Mesothelial cell of epicardium (in vitro differentiated cells): ENCODE results near the gene NFATC1. TPM values are rescaled to one million over a fixed set of nuclear protein-coding genes. Genes with fewer than 3 reads are reported as not detected.
A peak's percentile ranks its signal among the peaks of the same experiment; 100 is the strongest.

Source experiments
- DNase-seq, 2 experiments: peaks; one replicate each; pipeline ENCODE4 v3.0.0; 2021; ENCODE audit warnings: low spot score in 2 of 2; ENCODE audit not compliant: unreplicated experiment in 2 of 2
- H3K27ac Mint-ChIP-seq: 2 replicates; pipeline ENCODE4 v1.8.0; 2021; ENCODE audit warnings: mixed read lengths
- H3K27me3 Mint-ChIP-seq: 2 replicates; pipeline ENCODE4 v1.8.0; 2021; ENCODE audit warnings: low read depth, mixed read lengths
- H3K36me3 Mint-ChIP-seq: 2 replicates; pipeline ENCODE4 v1.8.0; 2021; ENCODE audit warnings: mixed read lengths
- H3K4me1 Mint-ChIP-seq: 2 replicates; pipeline ENCODE4 v1.8.0; 2021; ENCODE audit warnings: mixed read lengths
- H3K4me3 Mint-ChIP-seq: 2 replicates; pipeline ENCODE4 v1.8.0; 2021; ENCODE audit warnings: mild to moderate bottlenecking, moderate library complexity, mixed read lengths
- H3K9me3 Mint-ChIP-seq: 2 replicates; pipeline ENCODE4 v1.8.0; 2021; ENCODE audit warnings: mixed read lengths
- CTCF ChIP-seq: fragments of 200-600 bp; sonication (generic); IDR thresholded peaks from one replicate; pipeline ENCODE4 v1.5.0; 2021; ENCODE audit warnings: antibody characterized with exemption; ENCODE audit not compliant: unreplicated experiment
- total RNA-seq: library from RNA; stranded (reverse); gene quantifications from 3 replicates; pipeline ENCODE4 v1.2.1, GENCODE V29; 2021

NFATC1 gene
- total RNA-seq, 1 donor from 2014 or later, result 13.4 TPM

- peaks cover 8% of the 10 kb centered on the region for H3K27me3 Mint-ChIP-seq
- H3K27ac Mint-ChIP-seq, result no peak overlapping the region
- no peak overlapping the region for H3K4me3 Mint-ChIP-seq
- H3K4me1 Mint-ChIP-seq, result no peaks in the 10 kb centered on the region
- DNase-seq, result no peak
- peaks cover 9% of the 10 kb centered on the region for H3K9me3 Mint-ChIP-seq
- no peak for TF ChIP-seq CTCF
- H3K36me3 Mint-ChIP-seq, result no peaks in the 10 kb centered on the region
Observed at GRCh38 chr18:79544386-79544963, 148.7 kb downstream of the NFATC1 start.

GRCh38 chr18:79545255-79545654 is 149.5 kb downstream of the NFATC1 start:
- no peaks in the 10 kb centered on the region for H3K4me1 Mint-ChIP-seq
- H3K4me3 Mint-ChIP-seq, result no peak overlapping the region
- H3K27ac Mint-ChIP-seq, result no peak overlapping the region
- H3K27me3 Mint-ChIP-seq, result peaks cover 4% of the 10 kb centered on the region
- H3K9me3 Mint-ChIP-seq, result peaks cover 9% of the 10 kb centered on the region
- no peak for DNase-seq
- H3K36me3 Mint-ChIP-seq, result no peaks in the 10 kb centered on the region
- TF ChIP-seq CTCF, result no peak

GRCh38 chr18:79545736-79546171 is 150.0 kb downstream of the NFATC1 start:
- H3K36me3 Mint-ChIP-seq, result no peaks in the 10 kb centered on the region
- H3K4me3 Mint-ChIP-seq, result no peak overlapping the region
- no peak overlapping the region for H3K27ac Mint-ChIP-seq
- H3K27me3 Mint-ChIP-seq, result no peaks in the 10 kb centered on the region
- DNase-seq, result no peak
- H3K9me3 Mint-ChIP-seq, result peaks cover 9% of the 10 kb centered on the region
- no peak for TF ChIP-seq CTCF
- no peaks in the 10 kb centered on the region for H3K4me1 Mint-ChIP-seq

- Mint-ChIP-seq H3K27me3 (no peaks in the 10 kb centered on the region), H3K4me3 (no peak overlapping the region), H3K4me1 (no peaks in the 10 kb centered on the region), H3K36me3 (no peaks in the 10 kb centered on the region), H3K27ac (no peak overlapping the region), H3K9me3 (peaks cover 9% of the 10 kb centered on the region)
- no peak for TF ChIP-seq CTCF
- no peak for DNase-seq
Observed at GRCh38 chr18:79546781-79547272, 151.1 kb downstream of the NFATC1 start.

- H3K27me3 Mint-ChIP-seq, result no peaks in the 10 kb centered on the region
- peak in 1 of 2 experiments; percentile 35 for DNase-seq
- no peaks in the 10 kb centered on the region for H3K36me3 Mint-ChIP-seq
- H3K4me1 Mint-ChIP-seq, result no peaks in the 10 kb centered on the region
- no peak for TF ChIP-seq CTCF
- H3K9me3 Mint-ChIP-seq, result peaks cover 2% of the 10 kb centered on the region
- H3K4me3 Mint-ChIP-seq, result no peak overlapping the region
- H3K27ac Mint-ChIP-seq, result no peak overlapping the region
Observed at GRCh38 chr18:79547413-79548076, 151.8 kb downstream of the NFATC1 start.
